Urinary bladder (tissue), 4 donors: ENCODE results near the gene PTPRN2. TPM values are rescaled to one million over a fixed set of nuclear protein-coding genes. Genes with fewer than 3 reads are reported as not detected.

Experiments
- DNase-seq: peaks from one replicate; pipeline ENCODE4 v3.0.0-alpha.2; 2015; ENCODE audit errors: extremely low spot score
- H3K27ac ChIP-seq: one replicate; pipeline ENCODE4 v1.5.1; 2013; ENCODE audit warnings: low read depth, mild to moderate bottlenecking, moderate library complexity
- H3K36me3 ChIP-seq: one replicate; pipeline ENCODE4 v1.6.1; 2013; ENCODE audit warnings: mild to moderate bottlenecking, moderate library complexity; ENCODE audit not compliant: insufficient read depth
- H3K4me1 ChIP-seq: one replicate; pipeline ENCODE4 v1.6.1; 2013; ENCODE audit warnings: mild to moderate bottlenecking, moderate library complexity; ENCODE audit not compliant: insufficient read depth
- H3K4me3 ChIP-seq: one replicate; pipeline ENCODE4 v1.5.1; 2013; ENCODE audit warnings: low read depth, low read length
- WGBS: extraction: QIAGEN DNeasy Blood & Tissue Kit; methylation state at CpG from one replicate; pipeline ENCODE4 v1.1.7; 2013; 5-methylcytosine and 5-hydroxymethylcytosine counted together
- polyA plus RNA-seq: library from polyadenylated mRNA; stranded (reverse); fragments of 200-250 nt; gene quantifications from one replicate; pipeline ENCODE4 v1.2.3, GENCODE V29; 2013
- total RNA-seq: library from RNA; depleted of rRNA; stranded (reverse); fragments of >200 nt; gene quantifications from one replicate; pipeline ENCODE4 v1.2.3, GENCODE V29; 2014
- donor health status: healthy with polysubstance abuse.
- donor health status: healthy.

Gene PTPRN2
- total and polyA plus RNA-seq, 2 donors = 2.8 to 4.4 TPM

GRCh38 chr7:157637216-157637949 is 950.2 kb downstream of the PTPRN2 start:
- 77% methylated on average over 15 of the region's 15 CpGs for WGBS
- H3K4me3 ChIP-seq = no peak overlapping the region
- no peak overlapping the region for H3K27ac ChIP-seq
- H3K36me3 ChIP-seq = no peaks in the 10 kb centered on the region
- no peak for DNase-seq
- no peaks in the 10 kb centered on the region for H3K4me1 ChIP-seq

GRCh38 chr7:157635669-157636068 is 952.0 kb downstream of the PTPRN2 start:
- no peak for DNase-seq
- Histone ChIP-seq H3K4me1 (no peaks in the 10 kb centered on the region), H3K4me3 (no peak overlapping the region), H3K27ac (no peak overlapping the region), H3K36me3 (no peaks in the 10 kb centered on the region)
- 82% methylated on average over 1 of the region's 1 CpG for WGBS

GRCh38 chr7:157635148-157635500 is 952.5 kb downstream of the PTPRN2 start:
- H3K27ac ChIP-seq = no peak overlapping the region
- H3K4me1 ChIP-seq = no peaks in the 10 kb centered on the region
- H3K4me3 ChIP-seq = no peak overlapping the region
- no peaks in the 10 kb centered on the region for H3K36me3 ChIP-seq
- 84% methylated on average over 6 of the region's 6 CpGs for WGBS
- no peak for DNase-seq

- Histone ChIP-seq H3K36me3 (no peaks in the 10 kb centered on the region), H3K4me3 (no peak overlapping the region), H3K4me1 (no peaks in the 10 kb centered on the region), H3K27ac (no peak overlapping the region)
- WGBS = 87% methylated on average over 24 of the region's 24 CpGs
- no peak for DNase-seq
Observed at GRCh38 chr7:157634401-157635147, 953.0 kb downstream of the PTPRN2 start.

GRCh38 chr7:157633465-157634185 is 954.0 kb downstream of the PTPRN2 start:
- DNase-seq = no peak
- 73% methylated on average over 21 of the region's 21 CpGs for WGBS
- H3K27ac ChIP-seq = no peak overlapping the region
- H3K36me3 ChIP-seq = no peaks in the 10 kb centered on the region
- no peak overlapping the region for H3K4me3 ChIP-seq
- no peaks in the 10 kb centered on the region for H3K4me1 ChIP-seq

GRCh38 chr7:157630301-157630853 is 957.2 kb downstream of the PTPRN2 start:
- H3K4me3 ChIP-seq = no peak overlapping the region
- WGBS = 83% methylated on average over 16 of the region's 16 CpGs
- H3K4me1 ChIP-seq = no peaks in the 10 kb centered on the region
- DNase-seq = no peak
- no peaks in the 10 kb centered on the region for H3K36me3 ChIP-seq
- no peak overlapping the region for H3K27ac ChIP-seq

- H3K27ac ChIP-seq = no peak overlapping the region
- no peak overlapping the region for H3K4me3 ChIP-seq
- no peaks in the 10 kb centered on the region for H3K36me3 ChIP-seq
- WGBS = 90% methylated on average over 12 of the region's 12 CpGs
- no peaks in the 10 kb centered on the region for H3K4me1 ChIP-seq
- no peak for DNase-seq
Observed at GRCh38 chr7:157628456-157628855, 959.2 kb downstream of the PTPRN2 start.

GRCh38 chr7:157627646-157628045 is 960.0 kb downstream of the PTPRN2 start:
- Histone ChIP-seq H3K4me1 (no peaks in the 10 kb centered on the region), H3K36me3 (no peaks in the 10 kb centered on the region), H3K27ac (no peak overlapping the region), H3K4me3 (no peak overlapping the region)
- WGBS = 69% methylated on average over 8 of the region's 8 CpGs
- DNase-seq = no peak

GRCh38 chr7:157627033-157627432 is 960.6 kb downstream of the PTPRN2 start:
- H3K4me3 ChIP-seq = no peak overlapping the region
- DNase-seq = no peak
- H3K27ac ChIP-seq = no peak overlapping the region
- H3K36me3 ChIP-seq = no peaks in the 10 kb centered on the region
- WGBS = 86% methylated on average over 8 of the region's 8 CpGs
- H3K4me1 ChIP-seq = no peaks in the 10 kb centered on the region

GRCh38 chr7:157625973-157626742 is 961.5 kb downstream of the PTPRN2 start:
- Histone ChIP-seq H3K27ac (no peak overlapping the region), H3K4me1 (no peaks in the 10 kb centered on the region), H3K36me3 (no peaks in the 10 kb centered on the region), H3K4me3 (no peak overlapping the region)
- WGBS = 68% methylated on average over 11 of the region's 11 CpGs
- DNase-seq = no peak

- 72% methylated on average over 7 of the region's 7 CpGs for WGBS
- no peaks in the 10 kb centered on the region for H3K36me3 ChIP-seq
- H3K4me1 ChIP-seq = no peaks in the 10 kb centered on the region
Observed at GRCh38 chr7:157623556-157623955, 964.1 kb downstream of the PTPRN2 start.

GRCh38 chr7:157622408-157623205 is 965.0 kb downstream of the PTPRN2 start:
- 87% methylated on average over 28 of the region's 28 CpGs for WGBS
- Histone ChIP-seq H3K27ac (no peak overlapping the region), H3K4me3 (no peak overlapping the region), H3K4me1 (no peaks in the 10 kb centered on the region), H3K36me3 (no peaks in the 10 kb centered on the region)
- no peak for DNase-seq

More at GRCh38 chr7:157623556-157623955, 964.1 kb downstream of the PTPRN2 start:
- DNase-seq = no peak
- Histone ChIP-seq H3K4me3 (no peak overlapping the region), H3K27ac (no peak overlapping the region)
